GM12878 (cell line): ENCODE data around the gene CHID1. TPM values are rescaled to one million over a fixed set of nuclear protein-coding genes. Genes with fewer than 3 reads are reported as not detected.

ENCODE experiments used
- ATAC-seq: fragments of 200-7000 bp; cut with Tn5 transposase; 3 replicates; pipeline ENCODE4 v1.9.1; 2020; ENCODE audit warnings: mild to moderate bottlenecking, moderate library complexity
- BruUV-seq: library from RNA; stranded (reverse); fragments of 400-500 nt; replicated peaks from 2 replicates; lab custom pipeline; 2021; lab: Mats Ljungman, UMichigan
- CTCF ChIA-PET: fragments of 300-600 bp; sonication (Branson Sonifier 250); formaldehyde crosslinking; extraction: SDS; loops from one replicate; lab custom pipeline; 2021; ENCODE audit warnings: inconsistent platforms; lab: Yijun Ruan, JAX
- POLR2A ChIA-PET: fragments of 350-600 bp; formaldehyde crosslinking; extraction: SDS; loops from one replicate; lab custom pipeline; 2021; ENCODE audit warnings: inconsistent platforms; lab: Charles Lee
- RAD21 ChIA-PET: fragments of 300-600 bp; sonication (Branson Sonifier 250); formaldehyde crosslinking; loops from one replicate; lab custom pipeline; 2023; ENCODE audit warnings: antibody characterized with exemption; ENCODE audit not compliant: unreplicated experiment; lab: Charles Lee
- SMC1A ChIA-PET: fragments of 300-600 bp; sonication (Branson Sonifier 250); formaldehyde crosslinking; loops from one replicate; lab custom pipeline; 2023; ENCODE audit not compliant: unreplicated experiment, uncharacterized antibody; lab: Charles Lee
- DNase-seq: peaks from one replicate; pipeline ENCODE4 v3.0.0-alpha.2; 2011; ENCODE audit warnings: low read depth, low spot score
- FAIRE-seq: peaks from 3 replicates; lab custom pipeline; 2011; peaks lifted over from hg19 to GRCh38; lab: Jason Lieb, UNC
- H2AFZ ChIP-seq: 2 replicates; pipeline ENCODE4 v1.6.0; 2011; ENCODE audit warnings: low read depth, low read length, control low read depth; ENCODE audit not compliant: control insufficient read depth
- H3K27ac ChIP-seq: 2 replicates; pipeline ENCODE4 v1.5.1; 2011; ENCODE audit warnings: control low read depth; ENCODE audit not compliant: control insufficient read depth, insufficient read depth
- H3K27me3 ChIP-seq, 2 experiments: replicated peaks in 1 of 2; 2 replicates each; pipeline versions ENCODE4 v1.6.0 to v1.6.1; 2011; ENCODE audit warnings: low read length in 1 of 2; ENCODE audit not compliant: control insufficient read depth in 2 of 2, insufficient read depth in 2 of 2
- H3K36me3 ChIP-seq, 2 experiments: 2 replicates each; pipeline ENCODE4 v1.5.1; 2011; ENCODE audit warnings: low read length in 1 of 2; ENCODE audit not compliant: control insufficient read depth in 2 of 2, insufficient read depth in 2 of 2
- H3K4me1 ChIP-seq: 2 replicates; pipeline ENCODE4 v1.6.1; 2011; ENCODE audit warnings: mild to moderate bottlenecking, low read length, moderate library complexity, mixed read lengths; ENCODE audit not compliant: control insufficient read depth, insufficient read depth
- H3K4me2 ChIP-seq: 2 replicates; pipeline ENCODE4 v1.6.0; 2011; ENCODE audit warnings: control low read depth; ENCODE audit not compliant: control insufficient read depth, insufficient read depth
- H3K4me3 ChIP-seq: fragments of 200-600 bp; sonication (generic); 2 replicates; pipeline ENCODE4 v1.5.1; 2016
- H3K79me2 ChIP-seq: 2 replicates; pipeline ENCODE4 v1.6.0; 2011; ENCODE audit warnings: low read length; ENCODE audit not compliant: control insufficient read depth, insufficient read depth
- H3K9ac ChIP-seq: 2 replicates; pipeline ENCODE4 v1.8.0; 2011; ENCODE audit warnings: low read length, control low read depth, mixed read lengths; ENCODE audit not compliant: control insufficient read depth, insufficient read depth
- H3K9me3 ChIP-seq: replicated peaks from 3 replicates; pipeline ENCODE4 v1.5.1; 2011; ENCODE audit warnings: mild to moderate bottlenecking, low read length; ENCODE audit not compliant: control insufficient read depth, insufficient read depth
- H4K20me1 ChIP-seq: 2 replicates; pipeline ENCODE4 v1.6.0; 2011; ENCODE audit not compliant: control insufficient read depth, insufficient read depth
- CREB1 ChIP-seq: IDR thresholded peaks from 2 replicates; pipeline ENCODE4 v1.6.1; 2012; ENCODE audit warnings: low read depth, mild to moderate bottlenecking, inconsistent platforms
- IKZF1 ChIP-seq: fragments of 450-650 bp; conservative IDR thresholded peaks from 2 replicates; pipeline ENCODE4 v1.6.1; 2017; ENCODE audit warnings: antibody characterized with exemption, mild to moderate bottlenecking
- MYB ChIP-seq: fragments of 150-350 bp; IDR thresholded peaks from 2 replicates; pipeline ENCODE4 v1.6.1; 2014; ENCODE audit warnings: mild to moderate bottlenecking, low read depth, low read length, borderline replicate concordance
- WGBS: methylation state at CpG from one replicate; pipeline ENCODE4 v1.1.6; 2016; ENCODE audit warnings: low lambda C conversion rate; ENCODE audit not compliant: insufficient replicate concordance, insufficient coverage; ENCODE audit errors: missing lambda C conversion rate; 5-methylcytosine and 5-hydroxymethylcytosine counted together
- in situ Hi-C: fragments of 300-500 bp; cut with MboI; formaldehyde crosslinking; loops from 9 replicates; pipeline ENCODE4 v1.14.3; 2018; ENCODE audit warnings: mixed read lengths
- intact Hi-C: fragments of 100-400 bp; cut with micrococcal nuclease; formaldehyde crosslinking; loops from one replicate; pipeline ENCODE4 v1.14.2; 2022; ENCODE audit not compliant: unreplicated experiment
- polyA plus RNA-seq, 11 experiments: library from polyadenylated mRNA; depleted of rRNA in 4 of 11; unstranded in 6 of 11; stranded (reverse) in 5 of 11; fragments of >200 nt; fragmentation: Nextera tagmentation in 4 of 11; fragmentation: Illumina TruSeq in 1 of 11; extraction: Ambion mirVana in 4 of 11; extraction: Trizol in 1 of 11; gene quantifications; 1 replicate in 1 of 11; 2 replicates in 10 of 11; pipeline versions ENCODE4 v1.2.1 to v1.2.3, GENCODE V29; 2011 to 2016; ENCODE audit warnings: inconsistent platforms in 2 of 11, missing spikeins in 2 of 11, low read depth in 1 of 11
- total RNA-seq, 4 experiments: library from RNA; depleted of rRNA in 3 of 4; stranded (reverse); fragments of >200 nt in 3 of 4; fragmentation: Illumina TruSeq in 1 of 4; extraction: Trizol in 1 of 4; gene quantifications; 2 replicates each; pipeline versions ENCODE4 v1.2.1 to v1.2.3, GENCODE V29; 2013 to 2021
- TF ChIP-seq, protein P1 (sequence below): IDR thresholded peaks from 2 replicates; pipeline ENCODE4 v1.6.1; 2011; ENCODE audit warnings: borderline replicate concordance, low read depth, mild to moderate bottlenecking, moderate library complexity, low read length; ENCODE audit not compliant: insufficient read depth, poor library complexity, severe bottlenecking
- TF ChIP-seq, protein P2 (sequence below): fragments of 150-350 bp; IDR thresholded peaks from 2 replicates; pipeline ENCODE4 v1.6.1; 2016; ENCODE audit warnings: low read depth, low read length

CHID1 gene
- total and polyA plus RNA-seq, 10 of the 15 experiments (the other 5 are each of a cell fraction or from before 2014, with no cell fraction given) = 4.8 to 75.2 (median 30.1) TPM

DNA sequence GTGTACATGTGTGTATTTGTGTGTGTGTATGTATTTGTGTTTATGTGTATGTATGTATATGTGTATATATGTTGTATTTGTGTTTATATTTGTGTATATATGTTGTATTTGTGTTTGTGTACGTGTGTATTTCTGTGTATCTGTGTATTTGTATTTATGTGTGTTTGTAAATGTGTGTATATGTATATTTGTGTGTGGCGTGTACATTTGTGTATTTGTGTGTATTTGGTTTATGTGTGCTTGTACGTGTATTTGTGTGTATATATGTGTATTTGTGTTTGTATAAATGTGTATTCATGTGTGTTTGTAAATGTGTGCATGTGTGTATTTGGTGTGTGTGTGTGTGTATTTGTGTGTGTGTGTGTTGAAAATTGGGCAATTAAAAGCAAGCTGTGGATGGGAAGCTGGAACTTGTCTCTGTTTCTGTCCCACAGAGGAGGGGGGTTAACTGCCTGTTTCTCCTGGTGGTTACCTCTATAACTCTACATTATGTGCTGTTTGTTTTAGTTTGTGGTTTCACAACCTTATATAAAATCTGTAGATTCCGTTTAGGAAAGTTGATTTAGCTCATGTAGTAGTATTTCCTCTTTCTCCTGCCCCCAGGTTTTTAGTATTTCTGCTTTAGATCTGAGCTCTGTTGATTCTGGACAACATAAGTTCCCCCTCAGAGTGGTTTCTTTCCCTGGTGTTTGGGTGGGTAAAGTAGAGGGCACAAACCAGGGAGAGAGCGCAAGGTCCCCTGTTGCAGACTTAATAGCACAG, 44.0 kb upstream of the CHID1 start:
- BruUV-seq = no TSS peak
- ATAC-seq = no peak
- TF ChIP-seq, protein P1, sequence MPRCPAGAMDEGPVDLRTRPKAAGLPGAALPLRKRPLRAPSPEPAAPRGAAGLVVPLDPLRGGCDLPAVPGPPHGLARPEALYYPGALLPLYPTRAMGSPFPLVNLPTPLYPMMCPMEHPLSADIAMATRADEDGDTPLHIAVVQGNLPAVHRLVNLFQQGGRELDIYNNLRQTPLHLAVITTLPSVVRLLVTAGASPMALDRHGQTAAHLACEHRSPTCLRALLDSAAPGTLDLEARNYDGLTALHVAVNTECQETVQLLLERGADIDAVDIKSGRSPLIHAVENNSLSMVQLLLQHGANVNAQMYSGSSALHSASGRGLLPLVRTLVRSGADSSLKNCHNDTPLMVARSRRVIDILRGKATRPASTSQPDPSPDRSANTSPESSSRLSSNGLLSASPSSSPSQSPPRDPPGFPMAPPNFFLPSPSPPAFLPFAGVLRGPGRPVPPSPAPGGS = peak; percentile 37
- no peak for TF ChIP-seq MYB
- TF ChIP-seq, all 136 proteins: peak for 1
- CTCF ChIA-PET = no interaction called here
- H3K79me2 ChIP-seq = peaks cover 2% of the 10 kb centered on the region; the same call in 1 of the 2 replicates
- H3K27me3 ChIP-seq = no peaks in the 10 kb centered on the region
- DNase-seq (no peak), FAIRE-seq (no peak)
- POLR2A ChIA-PET = no interaction called here
- H3K4me2 ChIP-seq = no peak overlapping the region
- 78% methylated on average over 5 of the region's 5 CpGs for WGBS
- H3K4me1 ChIP-seq = no peaks in the 10 kb centered on the region
- in situ Hi-C loops (no loop called here), intact Hi-C loops (no loop called here)
- H3K27ac ChIP-seq = no peak overlapping the region
- RAD21 ChIA-PET = no interaction called here
- peaks cover 0 to 1% of the 10 kb centered on the region in 2 experiments; a peak in 3 of 4 replicates for H3K36me3 ChIP-seq
- no peak overlapping the region for H2AFZ ChIP-seq
- H3K9ac ChIP-seq = no peak overlapping the region
- no peaks in the 10 kb centered on the region; the same call in 2 of the 3 replicates for H3K9me3 ChIP-seq
- SMC1A ChIA-PET = no interaction called here
- peaks cover 4% of the 10 kb centered on the region; the same call in 1 of the 2 replicates for H4K20me1 ChIP-seq
- H3K4me3 ChIP-seq = no peak overlapping the region

DNA sequence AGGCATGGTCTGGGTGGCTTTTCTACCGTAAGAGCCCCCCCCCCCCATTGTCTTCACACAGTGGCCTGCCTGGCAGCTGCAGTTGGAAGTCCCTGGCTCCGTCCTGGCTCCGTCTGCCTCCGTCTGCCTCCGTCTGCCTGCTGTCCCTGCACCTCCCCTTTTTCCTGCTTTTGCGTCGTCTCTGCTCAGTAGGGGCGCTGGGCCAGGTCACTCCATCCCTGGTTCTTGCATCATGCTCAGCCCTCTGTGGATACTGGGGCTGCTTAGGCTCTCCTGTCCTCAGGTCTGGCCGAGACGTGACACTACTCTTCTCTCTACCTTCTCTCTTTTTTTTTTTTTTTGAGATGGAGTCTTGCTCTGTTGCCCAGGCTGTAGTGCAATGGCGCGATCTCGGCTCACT, 42.9 kb upstream of the CHID1 start:
- ATAC-seq (no peak), DNase-seq (no peak)
- Histone ChIP-seq H3K36me3 (no peaks in the 10 kb centered on the region; a peak in 2 of 4 replicates), H3K4me2 (no peak overlapping the region), H3K9me3 (no peaks in the 10 kb centered on the region; the same call in 1 of the 3 replicates)
- SMC1A ChIA-PET = no interaction called here
- CTCF ChIA-PET = no interaction called here
- 76% methylated on average over 9 of the region's 13 CpGs for WGBS
- BruUV-seq = no TSS peak
- TF ChIP-seq, protein P2, sequence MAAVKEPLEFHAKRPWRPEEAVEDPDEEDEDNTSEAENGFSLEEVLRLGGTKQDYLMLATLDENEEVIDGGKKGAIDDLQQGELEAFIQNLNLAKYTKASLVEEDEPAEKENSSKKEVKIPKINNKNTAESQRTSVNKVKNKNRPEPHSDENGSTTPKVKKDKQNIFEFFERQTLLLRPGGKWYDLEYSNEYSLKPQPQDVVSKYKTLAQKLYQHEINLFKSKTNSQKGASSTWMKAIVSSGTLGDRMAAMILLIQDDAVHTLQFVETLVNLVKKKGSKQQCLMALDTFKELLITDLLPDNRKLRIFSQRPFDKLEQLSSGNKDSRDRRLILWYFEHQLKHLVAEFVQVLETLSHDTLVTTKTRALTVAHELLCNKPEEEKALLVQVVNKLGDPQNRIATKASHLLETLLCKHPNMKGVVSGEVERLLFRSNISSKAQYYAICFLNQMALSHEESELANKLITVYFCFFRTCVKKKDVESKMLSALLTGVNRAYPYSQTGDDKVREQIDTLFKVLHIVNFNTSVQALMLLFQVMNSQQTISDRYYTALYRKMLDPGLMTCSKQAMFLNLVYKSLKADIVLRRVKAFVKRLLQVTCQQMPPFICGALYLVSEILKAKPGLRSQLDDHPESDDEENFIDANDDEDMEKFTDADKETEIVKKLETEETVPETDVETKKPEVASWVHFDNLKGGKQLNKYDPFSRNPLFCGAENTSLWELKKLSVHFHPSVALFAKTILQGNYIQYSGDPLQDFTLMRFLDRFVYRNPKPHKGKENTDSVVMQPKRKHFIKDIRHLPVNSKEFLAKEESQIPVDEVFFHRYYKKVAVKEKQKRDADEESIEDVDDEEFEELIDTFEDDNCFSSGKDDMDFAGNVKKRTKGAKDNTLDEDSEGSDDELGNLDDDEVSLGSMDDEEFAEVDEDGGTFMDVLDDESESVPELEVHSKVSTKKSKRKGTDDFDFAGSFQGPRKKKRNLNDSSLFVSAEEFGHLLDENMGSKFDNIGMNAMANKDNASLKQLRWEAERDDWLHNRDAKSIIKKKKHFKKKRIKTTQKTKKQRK = no peak
- TF ChIP-seq IKZF1 (no peak), CREB1 (no peak)
- TF ChIP-seq, all 136 proteins: peak for 0
- Histone ChIP-seq H4K20me1 (peaks cover 4% of the 10 kb centered on the region; the same call in 1 of the 2 replicates), H2AFZ (no peak overlapping the region), H3K79me2 (peaks cover 2% of the 10 kb centered on the region; the same call in 1 of the 2 replicates), H3K27ac (no peak overlapping the region), H3K4me1 (no peaks in the 10 kb centered on the region), H3K4me3 (no peak overlapping the region), H3K27me3 (no peaks in the 10 kb centered on the region), H3K9ac (no peak overlapping the region)
- ChIA-PET POLR2A (no interaction called here), RAD21 (no interaction called here)
- no peak for FAIRE-seq
- in situ Hi-C loops = no loop called here
- intact Hi-C loops = no loop called here
